Loucy (cell line): ENCODE measurements around the gene EPN2.

Experiments used
- CTCF ChIP-seq: fragments of 200-600 bp; sonication (generic); conservative IDR thresholded peaks from 2 replicates; pipeline ENCODE4 v1.5.1; 2014; ENCODE audit warnings: mild to moderate bottlenecking, antibody characterized with exemption, low read length
- EZH2phosphoT487 ChIP-seq: fragments of 200-600 bp; IDR thresholded peaks from 2 replicates; pipeline ENCODE4 v1.6.1; 2018; ENCODE audit warnings: antibody characterized with exemption, mild to moderate bottlenecking, moderate library complexity, borderline replicate concordance

- TF ChIP-seq CTCF: no peak
- TF ChIP-seq EZH2phosphoT487: no peak
Observed at GRCh38 chr17:19307521-19307920, 70.4 kb downstream of the EPN2 start.
